Measurements from ENCODE around the gene PMM1. TPM values are rescaled to one million over a fixed set of nuclear protein-coding genes. Genes with fewer than 3 reads are reported as not detected.

The PMM1 gene
- total and polyA plus RNA-seq, 2 of the 13 experiments (the other 11 are each of a cell fraction or from before 2014, with no cell fraction given): 17.8 to 95.6 TPM

GRCh38 chr22:41596776-41597634 lies 7.4 kb upstream of the PMM1 start (continued):
- TF ChIP-seq ZSCAN9 (CRISPR knock-in tag; IDR thresholded peaks at IDR 0.05; ENCODE audit: borderline replicate concordance): no peak
- no peak for TF ChIP-seq ZSCAN21 (CRISPR knock-in tag; IDR thresholded peaks at IDR 0.05; ENCODE audit: borderline replicate concordance)
- TF ChIP-seq GTF3A (CRISPR knock-in tag; conservative IDR thresholded peaks at IDR 0.05): no peak
- no peak for TF ChIP-seq TFDP2 (CRISPR knock-in tag; IDR thresholded peaks at IDR 0.05)
- peak; percentile 35; the same call in 1 of the 2 replicates for TF ChIP-seq TBX2 (CRISPR knock-in tag; IDR thresholded peaks at IDR 0.05; ENCODE audit: borderline replicate concordance)
- no peak for TF ChIP-seq ZNF597 (CRISPR knock-in tag; IDR thresholded peaks at IDR 0.05)
- TF ChIP-seq ZSCAN25 (CRISPR knock-in tag; IDR thresholded peaks at IDR 0.05): no peak
- 0 out of 2 replicates have a peak, but pooled peaks have one; percentile 34 for TF ChIP-seq CAMTA2 (CRISPR knock-in tag; IDR thresholded peaks at IDR 0.05; ENCODE audit: borderline replicate concordance)
- TF ChIP-seq ZNF792 (CRISPR knock-in tag; IDR thresholded peaks at IDR 0.05): no peak
- TF ChIP-seq RBM22 (optimal IDR thresholded peaks at IDR 0.05; ENCODE audit: low read length): no peak
- TF ChIP-seq ZSCAN22 (CRISPR knock-in tag; IDR thresholded peaks at IDR 0.05): no peak
- peak; percentile 58; the same call in 1 of the 2 replicates for TF ChIP-seq FOXO1 (CRISPR knock-in tag; IDR thresholded peaks at IDR 0.05)
- TF ChIP-seq CREBL2 (CRISPR knock-in tag; IDR thresholded peaks at IDR 0.05; ENCODE audit: borderline replicate concordance): no peak
- peak; percentile 69 for TF ChIP-seq AGO2 (optimal IDR thresholded peaks at IDR 0.05; ENCODE audit: low read depth, low read length)
- no peak for TF ChIP-seq PHF20 (CRISPR knock-in tag; IDR thresholded peaks at IDR 0.05)
- no peak for TF ChIP-seq TCF7 (IDR thresholded peaks at IDR 0.05; ENCODE audit: low read depth)
- no peak for TF ChIP-seq YEATS2 (CRISPR knock-in tag; IDR thresholded peaks at IDR 0.05; ENCODE audit: borderline replicate concordance)
- TF ChIP-seq SKIL (CRISPR knock-in tag; IDR thresholded peaks at IDR 0.05; ENCODE audit: borderline replicate concordance): no peak
- no peak for TF ChIP-seq ZNF670 (CRISPR knock-in tag; IDR thresholded peaks at IDR 0.05; ENCODE audit: borderline replicate concordance)
- TF ChIP-seq ZNF687 (CRISPR knock-in tag; IDR thresholded peaks at IDR 0.05): peak; percentile 68
- TF ChIP-seq TMF1 (CRISPR knock-in tag; IDR thresholded peaks at IDR 0.05; ENCODE audit: low read depth): no peak

All from HepG2 (cell line).